ENCODE data around the gene CREBL2. TPM values are rescaled to one million over a fixed set of nuclear protein-coding genes. Genes with fewer than 3 reads are reported as not detected.
"Not testable (repeated sequence)": the region's sequence is repeated elsewhere in the genome, so short reads cannot be mapped to it uniquely, and the experiment has no call there.

CREBL2 gene
- total RNA-seq, 5 donors from 2014 or later (not counting 1 experiment from before 2014, with no cell fraction given), result 24.4 to 37.2 (median 33.8) TPM

- no peak for ATAC-seq (replicated peaks in 1 of 4)
- H3K36me3 Mint-ChIP-seq, result no peaks in the 10 kb centered on the region
- no peak for DNase-seq
- Histone ChIP-seq H3K27ac (ENCODE audit: low read length) (no peak overlapping the region), H3K27me3 (replicated peaks in 1 of 2; ENCODE audit: control insufficient read depth in 2 of 2, extremely low read depth in 1 of 2, insufficient read depth in 2 of 2, low read length in 1 of 2) (no peaks in the 10 kb centered on the region), H3K36me3 (ENCODE audit: control insufficient read depth in 2 of 2, extremely low read depth in 1 of 2, insufficient read depth in 1 of 2, low read length in 1 of 2) (no peaks in the 10 kb centered on the region), H3K9me3 (no peaks in the 10 kb centered on the region), H3K4me1 (ENCODE audit: control insufficient read depth in 1 of 2, extremely low read depth in 1 of 2, insufficient read depth in 2 of 2, low read length in 2 of 2) (peaks cover 0 to 5% of the 10 kb centered on the region in 2 experiments), H3K4me3 (ENCODE audit: control insufficient read depth in 1 of 2, extremely low read depth in 1 of 2, low read length in 1 of 2) (no peak overlapping the region)
- no peak overlapping the region for H3K4me3 Mint-ChIP-seq
- peaks cover 0 to 15% (median 14%) of the 10 kb centered on the region in 3 donors for H3K4me1 Mint-ChIP-seq
- peaks cover 1 to 3% of the 10 kb centered on the region in 2 donors for H3K27me3 Mint-ChIP-seq
- WGBS (ENCODE audit: insufficient coverage), result no CpG with 5 or more reads among the region's 5 CpGs
- ChIA-PET CTCF (no interaction called here), POLR2A (no interaction called here)
- no peak overlapping the region for H3K27ac Mint-ChIP-seq
- no peaks in the 10 kb centered on the region for H3K9me3 Mint-ChIP-seq
Measured at GRCh38 chr12:12583510-12584178, 28.0 kb upstream of the CREBL2 start.

- no peak overlapping the region for H3K27ac Mint-ChIP-seq
- no peak overlapping the region for H3K27ac ChIP-seq (ENCODE audit: low read length)
Measured at GRCh38 chr12:12585115-12585863, 26.4 kb upstream of the CREBL2 start.

GRCh38 chr12:12586879-12587675 is 24.6 kb upstream of the CREBL2 start:
- Histone ChIP-seq H3K36me3 (ENCODE audit: control insufficient read depth in 2 of 2, extremely low read depth in 1 of 2, insufficient read depth in 1 of 2, low read length in 1 of 2) (no peaks in the 10 kb centered on the region), H3K4me3 (ENCODE audit: control insufficient read depth in 1 of 2, extremely low read depth in 1 of 2, low read length in 1 of 2) (no peak overlapping the region), H3K4me1 (ENCODE audit: control insufficient read depth in 1 of 2, extremely low read depth in 1 of 2, insufficient read depth in 2 of 2, low read length in 2 of 2) (peaks cover 0 to 4% of the 10 kb centered on the region in 2 experiments), H3K27ac (ENCODE audit: low read length) (no peak overlapping the region), H3K27me3 (replicated peaks in 1 of 2; ENCODE audit: control insufficient read depth in 2 of 2, extremely low read depth in 1 of 2, insufficient read depth in 2 of 2, low read length in 1 of 2) (no peaks in the 10 kb centered on the region), H3K9me3 (no peaks in the 10 kb centered on the region)
- Mint-ChIP-seq H3K4me1 (peaks cover 0 to 14% (median 10%) of the 10 kb centered on the region in 3 donors), H3K9me3 (no peaks in the 10 kb centered on the region), H3K36me3 (no peaks in the 10 kb centered on the region), H3K27ac (no peak overlapping the region), H3K4me3 (no peak overlapping the region), H3K27me3 (peaks cover 1 to 3% of the 10 kb centered on the region in 2 donors)
- WGBS (ENCODE audit: insufficient coverage), result 91% methylated on average over 4 of the region's 8 CpGs
- ATAC-seq (replicated peaks in 1 of 4) (no peak), DNase-seq (no peak)
- CTCF ChIA-PET, result no interaction called here
- POLR2A ChIA-PET, result no interaction called here

More at GRCh38 chr12:12585115-12585863, 26.4 kb upstream of the CREBL2 start:
- Mint-ChIP-seq H3K9me3 (no peaks in the 10 kb centered on the region), H3K4me3 (no peak overlapping the region), H3K4me1 (peaks cover 0 to 18% (median 15%) of the 10 kb centered on the region in 3 donors), H3K27me3 (peaks cover 1 to 3% of the 10 kb centered on the region in 2 donors), H3K36me3 (no peaks in the 10 kb centered on the region)
- ATAC-seq (replicated peaks in 1 of 4) (no peak), DNase-seq (no peak)
- no peaks in the 10 kb centered on the region for H3K27me3 ChIP-seq (replicated peaks in 1 of 2; ENCODE audit: control insufficient read depth in 2 of 2, extremely low read depth in 1 of 2, insufficient read depth in 2 of 2, low read length in 1 of 2)
- no peak overlapping the region for H3K4me3 ChIP-seq (ENCODE audit: control insufficient read depth in 1 of 2, extremely low read depth in 1 of 2, low read length in 1 of 2)
- WGBS (ENCODE audit: insufficient coverage), result no CpG with 5 or more reads among the region's 2 CpGs
- H3K36me3 ChIP-seq (ENCODE audit: control insufficient read depth in 2 of 2, extremely low read depth in 1 of 2, insufficient read depth in 1 of 2, low read length in 1 of 2), result no peaks in the 10 kb centered on the region
- POLR2A ChIA-PET, result no interaction called here
- peaks cover 0 to 5% of the 10 kb centered on the region in 2 experiments for H3K4me1 ChIP-seq (ENCODE audit: control insufficient read depth in 1 of 2, extremely low read depth in 1 of 2, insufficient read depth in 2 of 2, low read length in 2 of 2)
- H3K9me3 ChIP-seq, result no peaks in the 10 kb centered on the region
- CTCF ChIA-PET, result no interaction called here

- 80% methylated on average over 1 of the region's 1 CpG for WGBS (ENCODE audit: insufficient coverage)
- no peak overlapping the region for H3K27ac ChIP-seq (ENCODE audit: low read length)
- ChIA-PET POLR2A (interaction anchor here in 1 of 2 donors (0.6 kb wide), 1 partner anchor 90 kb away, joined by 3 read pairs; no protein-coding TSS in a partner anchor), CTCF (no interaction called here)
- H3K27me3 Mint-ChIP-seq, result peaks cover 1 to 3% of the 10 kb centered on the region in 2 donors
- DNase-seq, result no peak
- H3K9me3 ChIP-seq, result no peaks in the 10 kb centered on the region
- H3K27me3 ChIP-seq (replicated peaks in 1 of 2; ENCODE audit: control insufficient read depth in 2 of 2, extremely low read depth in 1 of 2, insufficient read depth in 2 of 2, low read length in 1 of 2), result no peaks in the 10 kb centered on the region
- H3K4me1 ChIP-seq (ENCODE audit: control insufficient read depth in 1 of 2, extremely low read depth in 1 of 2, insufficient read depth in 2 of 2, low read length in 2 of 2), result no peaks in the 10 kb centered on the region
- peaks cover 0 to 6% (median 2%) of the 10 kb centered on the region in 3 donors for H3K4me1 Mint-ChIP-seq
- H3K27ac Mint-ChIP-seq, result no peak overlapping the region
- ATAC-seq (replicated peaks in 1 of 4), result no peak
- no peaks in the 10 kb centered on the region for H3K36me3 Mint-ChIP-seq
- H3K36me3 ChIP-seq (ENCODE audit: control insufficient read depth in 2 of 2, extremely low read depth in 1 of 2, insufficient read depth in 1 of 2, low read length in 1 of 2), result no peaks in the 10 kb centered on the region
- no peak overlapping the region for H3K4me3 Mint-ChIP-seq
- H3K4me3 ChIP-seq (ENCODE audit: control insufficient read depth in 1 of 2, extremely low read depth in 1 of 2, low read length in 1 of 2), result no peak overlapping the region
- no peaks in the 10 kb centered on the region for H3K9me3 Mint-ChIP-seq
Measured at GRCh38 chr12:12587878-12588277, 23.8 kb upstream of the CREBL2 start.

- not testable (repeated sequence) for H3K27ac ChIP-seq (ENCODE audit: low read length); H3K4me1 ChIP-seq (ENCODE audit: control insufficient read depth in 1 of 2, extremely low read depth in 1 of 2, insufficient read depth in 2 of 2, low read length in 2 of 2); H3K4me3 ChIP-seq (ENCODE audit: control insufficient read depth in 1 of 2, extremely low read depth in 1 of 2, low read length in 1 of 2); H3K36me3 ChIP-seq (ENCODE audit: control insufficient read depth in 2 of 2, extremely low read depth in 1 of 2, insufficient read depth in 1 of 2, low read length in 1 of 2); H3K27me3 Mint-ChIP-seq; H3K27me3 ChIP-seq (replicated peaks in 1 of 2; ENCODE audit: control insufficient read depth in 2 of 2, extremely low read depth in 1 of 2, insufficient read depth in 2 of 2, low read length in 1 of 2); H3K9me3 Mint-ChIP-seq; H3K4me3 Mint-ChIP-seq; H3K36me3 Mint-ChIP-seq; H3K4me1 Mint-ChIP-seq; DNase-seq; ATAC-seq (replicated peaks in 1 of 4); H3K9me3 ChIP-seq; H3K27ac Mint-ChIP-seq
- no CpG with 5 or more reads among the region's 3 CpGs for WGBS (ENCODE audit: insufficient coverage)
- ChIA-PET POLR2A (interaction anchor here in 1 of 2 donors (0.6 kb wide), 1 partner anchor 90 kb away, joined by 3 read pairs; no protein-coding TSS in a partner anchor), CTCF (interaction anchor here in 1 of 2 donors (0.6 kb wide), 1 partner anchor 213 kb away, joined by 3 read pairs; no protein-coding TSS in a partner anchor)
Measured at GRCh38 chr12:12588436-12588835, 23.2 kb upstream of the CREBL2 start.

- POLR2A ChIA-PET, result interaction anchor here in 1 of 2 donors (0.9 kb wide), 1 partner anchor 123 kb away, joined by 3 read pairs; no protein-coding TSS in a partner anchor
- no peak overlapping the region for H3K27ac ChIP-seq (ENCODE audit: low read length)
- no peaks in the 10 kb centered on the region for H3K9me3 ChIP-seq
- no peak overlapping the region for H3K4me3 Mint-ChIP-seq
- CTCF ChIA-PET, result interaction anchor here in 1 of 2 donors (1.1 to 1.8 kb wide), 2 partner anchors 10 to 146 kb away, joined by 4 read pairs; no protein-coding TSS in a partner anchor
- no peaks in the 10 kb centered on the region for H3K36me3 Mint-ChIP-seq
- no peaks in the 10 kb centered on the region for H3K36me3 ChIP-seq (ENCODE audit: control insufficient read depth in 2 of 2, extremely low read depth in 1 of 2, insufficient read depth in 1 of 2, low read length in 1 of 2)
- H3K4me1 Mint-ChIP-seq, result peaks cover 0 to 3% (median 0%) of the 10 kb centered on the region in 3 donors
- H3K4me1 ChIP-seq (ENCODE audit: control insufficient read depth in 1 of 2, extremely low read depth in 1 of 2, insufficient read depth in 2 of 2, low read length in 2 of 2), result no peaks in the 10 kb centered on the region
- H3K9me3 Mint-ChIP-seq, result no peaks in the 10 kb centered on the region
- no peak for ATAC-seq (replicated peaks in 1 of 4)
- no peaks in the 10 kb centered on the region for H3K27me3 Mint-ChIP-seq
- H3K4me3 ChIP-seq (ENCODE audit: control insufficient read depth in 1 of 2, extremely low read depth in 1 of 2, low read length in 1 of 2), result no peak overlapping the region
- no peaks in the 10 kb centered on the region for H3K27me3 ChIP-seq (replicated peaks in 1 of 2; ENCODE audit: control insufficient read depth in 2 of 2, extremely low read depth in 1 of 2, insufficient read depth in 2 of 2, low read length in 1 of 2)
- no peak overlapping the region for H3K27ac Mint-ChIP-seq
- WGBS (ENCODE audit: insufficient coverage), result 100% methylated on average over 3 of the region's 6 CpGs
- no peak for DNase-seq
Measured at GRCh38 chr12:12590961-12591360, 20.7 kb upstream of the CREBL2 start.
